Neural progenitor cell (in vitro differentiated cells): Measurements from ENCODE around the gene EGR4.
A peak's percentile ranks its signal among the peaks of the same experiment; 100 is the strongest.

Experiments used
- EZH2 ChIP-seq: fragments of 200-600 bp; sonication (generic); IDR thresholded peaks from 2 replicates; pipeline ENCODE4 v1.6.1; 2017; ENCODE audit warnings: antibody characterized with exemption, mild to moderate bottlenecking, moderate library complexity
- EZH2phosphoT487 ChIP-seq: fragments of 200-600 bp; sonication (generic); IDR thresholded peaks from 2 replicates; pipeline ENCODE4 v1.6.1; 2017; ENCODE audit warnings: antibody characterized with exemption
- TF ChIP-seq, protein P1 (sequence below): fragments of 200-600 bp; sonication (generic); IDR thresholded peaks from 2 replicates; pipeline ENCODE4 v1.5.1; 2017; ENCODE audit warnings: antibody characterized with exemption, mild to moderate bottlenecking

DNA sequence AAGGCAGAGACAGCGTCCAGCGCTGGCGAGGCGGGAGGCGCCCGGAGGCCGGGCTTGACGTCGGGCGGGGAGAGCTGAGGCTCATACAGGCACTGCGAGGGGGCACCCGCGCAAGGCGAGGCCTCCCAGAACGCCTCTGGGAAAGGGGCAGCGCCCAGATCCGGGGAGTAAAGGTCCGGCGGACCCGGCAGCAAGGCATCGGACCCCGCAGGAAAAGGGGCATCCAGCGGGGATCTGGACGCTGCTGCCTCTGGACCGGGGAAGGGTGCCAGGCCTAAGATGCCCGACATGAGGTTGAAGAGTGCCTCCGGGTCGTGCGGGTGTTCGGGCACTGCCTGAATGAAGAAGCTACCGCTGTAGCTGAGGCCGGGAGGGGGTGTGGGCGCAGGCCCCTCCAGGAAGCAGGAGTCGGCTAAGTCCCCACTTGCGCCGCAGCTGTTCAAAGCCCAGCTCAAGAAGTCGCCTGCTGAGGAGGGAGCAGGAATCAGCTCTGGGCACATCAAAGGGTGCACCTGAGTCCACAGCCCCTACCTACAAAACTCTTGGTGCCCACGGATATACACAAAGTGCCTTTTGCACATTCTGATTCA, 937 bp downstream of the EGR4 start:
- TF ChIP-seq, protein P1, sequence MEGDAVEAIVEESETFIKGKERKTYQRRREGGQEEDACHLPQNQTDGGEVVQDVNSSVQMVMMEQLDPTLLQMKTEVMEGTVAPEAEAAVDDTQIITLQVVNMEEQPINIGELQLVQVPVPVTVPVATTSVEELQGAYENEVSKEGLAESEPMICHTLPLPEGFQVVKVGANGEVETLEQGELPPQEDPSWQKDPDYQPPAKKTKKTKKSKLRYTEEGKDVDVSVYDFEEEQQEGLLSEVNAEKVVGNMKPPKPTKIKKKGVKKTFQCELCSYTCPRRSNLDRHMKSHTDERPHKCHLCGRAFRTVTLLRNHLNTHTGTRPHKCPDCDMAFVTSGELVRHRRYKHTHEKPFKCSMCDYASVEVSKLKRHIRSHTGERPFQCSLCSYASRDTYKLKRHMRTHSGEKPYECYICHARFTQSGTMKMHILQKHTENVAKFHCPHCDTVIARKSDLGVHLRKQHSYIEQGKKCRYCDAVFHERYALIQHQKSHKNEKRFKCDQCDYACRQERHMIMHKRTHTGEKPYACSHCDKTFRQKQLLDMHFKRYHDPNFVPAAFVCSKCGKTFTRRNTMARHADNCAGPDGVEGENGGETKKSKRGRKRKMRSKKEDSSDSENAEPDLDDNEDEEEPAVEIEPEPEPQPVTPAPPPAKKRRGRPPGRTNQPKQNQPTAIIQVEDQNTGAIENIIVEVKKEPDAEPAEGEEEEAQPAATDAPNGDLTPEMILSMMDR = no peak
- peak; percentile 68 for TF ChIP-seq EZH2
- peak; percentile 50 for TF ChIP-seq EZH2phosphoT487
